ENCODE results near the gene GSE1.

Gene GSE1

DNA sequence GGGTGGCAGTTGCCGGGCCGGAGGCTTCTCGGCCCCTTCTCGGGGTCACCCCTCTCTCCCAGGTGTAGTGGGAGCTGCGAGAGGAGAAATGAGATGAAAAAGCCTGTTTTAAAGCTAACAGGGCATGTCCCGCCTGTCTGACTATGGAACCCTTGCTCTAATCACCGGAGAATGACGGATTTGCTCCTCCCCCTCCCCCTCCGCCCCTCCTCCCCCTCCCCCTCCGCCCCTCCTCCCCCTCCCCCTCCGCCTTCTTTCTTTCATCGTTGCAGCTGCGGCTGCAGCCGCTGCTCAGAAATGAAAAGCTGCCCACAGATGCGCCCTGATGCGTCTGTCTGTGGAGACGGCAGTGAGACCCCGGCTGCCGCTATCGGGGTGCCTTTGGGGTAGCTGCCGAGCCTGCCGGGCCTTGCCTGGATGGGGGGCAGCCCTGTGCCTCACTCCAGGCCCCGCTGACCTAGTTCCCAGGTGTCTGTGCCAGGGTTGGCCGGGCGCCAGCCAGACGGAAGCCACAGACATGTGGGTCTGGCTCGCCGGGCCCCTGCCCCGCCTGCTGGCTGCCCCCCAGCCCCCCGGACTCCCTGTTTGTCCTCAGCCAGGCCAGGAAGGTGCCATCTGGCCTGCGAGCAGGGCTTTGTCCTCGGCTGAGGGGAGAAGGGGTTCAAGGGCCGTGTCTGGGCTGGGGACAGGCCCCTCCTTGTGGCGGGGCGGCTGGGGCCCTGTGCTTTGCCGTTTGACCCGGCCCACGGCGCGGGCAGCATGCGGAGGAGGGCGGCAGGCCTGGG, 37.9 kb downstream of the GSE1 start:
- no peak for DNase-seq

DNA sequence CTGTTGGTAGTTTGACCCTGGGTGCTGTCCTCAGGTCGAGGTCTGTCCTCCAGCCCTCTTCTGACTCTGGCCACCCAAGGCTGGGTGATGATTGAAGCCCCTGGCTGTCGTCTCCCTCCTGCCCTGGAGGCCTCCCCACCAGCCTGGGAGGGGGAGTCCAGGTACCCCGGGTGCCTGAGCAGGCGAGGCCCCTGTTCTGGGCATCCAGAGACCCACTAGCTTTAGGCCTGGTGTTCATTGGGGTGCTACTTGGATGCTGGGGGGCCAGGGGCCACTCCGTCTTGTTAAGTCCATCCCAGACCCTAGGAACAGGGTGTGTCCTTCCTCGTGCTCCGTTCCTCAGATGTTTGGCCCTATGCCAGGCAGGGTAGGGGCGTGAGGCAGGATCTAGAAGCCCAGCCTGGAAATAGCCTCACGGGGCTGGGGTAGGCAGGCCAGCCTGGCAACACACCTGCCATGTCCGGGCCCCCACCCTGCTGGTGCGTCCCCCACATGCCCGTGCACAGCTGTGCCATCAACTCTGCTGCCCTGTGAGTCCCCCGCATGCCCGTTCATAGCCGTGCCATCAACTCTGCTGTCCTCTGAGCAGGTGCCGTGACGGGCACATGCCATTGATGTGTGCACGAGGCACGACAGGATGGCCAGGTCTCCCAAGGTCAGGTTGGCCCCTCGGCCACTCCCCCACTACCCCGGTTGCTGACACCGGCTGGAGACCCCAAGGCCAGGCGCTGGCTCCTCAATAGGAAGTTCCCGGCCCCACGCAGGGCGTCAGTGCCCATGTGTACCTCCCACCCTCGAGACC, 38.7 kb downstream of the GSE1 start:
- DNase-seq = no peak

GRCh38 chr16:85652431-85653221, 39.5 kb downstream of the GSE1 start:
- DNase-seq = no peak

DNA sequence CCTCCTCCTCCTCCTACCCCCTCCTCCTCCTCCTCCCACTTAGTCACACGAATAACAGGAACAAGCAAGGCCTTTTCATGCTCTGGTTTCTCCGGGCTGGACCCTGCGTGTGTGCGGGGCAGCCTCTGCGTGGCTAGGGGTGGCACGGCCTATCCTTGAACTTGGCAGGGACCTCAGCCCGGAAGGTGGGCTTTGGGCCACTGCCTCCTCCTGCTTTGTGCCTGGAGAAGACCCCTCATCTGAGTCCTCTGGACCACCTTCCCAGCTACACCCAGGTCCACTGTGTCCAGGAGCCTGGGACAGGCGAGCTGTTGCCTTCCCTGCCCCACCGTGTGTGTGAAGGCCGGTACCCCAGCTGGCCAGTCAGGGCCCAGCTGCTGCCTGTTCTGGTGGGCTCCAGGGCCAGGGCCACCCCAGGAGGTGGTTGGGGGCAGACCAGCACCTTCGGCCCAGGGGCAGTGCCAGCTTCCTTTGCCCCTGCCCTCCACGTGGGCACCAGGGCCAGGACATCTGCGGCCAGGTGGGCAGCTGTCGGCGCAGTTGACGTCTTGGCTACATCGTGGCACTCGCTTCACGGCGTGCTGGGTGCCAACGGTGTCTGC, 40.3 kb downstream of the GSE1 start:
- no peak for DNase-seq

DNA sequence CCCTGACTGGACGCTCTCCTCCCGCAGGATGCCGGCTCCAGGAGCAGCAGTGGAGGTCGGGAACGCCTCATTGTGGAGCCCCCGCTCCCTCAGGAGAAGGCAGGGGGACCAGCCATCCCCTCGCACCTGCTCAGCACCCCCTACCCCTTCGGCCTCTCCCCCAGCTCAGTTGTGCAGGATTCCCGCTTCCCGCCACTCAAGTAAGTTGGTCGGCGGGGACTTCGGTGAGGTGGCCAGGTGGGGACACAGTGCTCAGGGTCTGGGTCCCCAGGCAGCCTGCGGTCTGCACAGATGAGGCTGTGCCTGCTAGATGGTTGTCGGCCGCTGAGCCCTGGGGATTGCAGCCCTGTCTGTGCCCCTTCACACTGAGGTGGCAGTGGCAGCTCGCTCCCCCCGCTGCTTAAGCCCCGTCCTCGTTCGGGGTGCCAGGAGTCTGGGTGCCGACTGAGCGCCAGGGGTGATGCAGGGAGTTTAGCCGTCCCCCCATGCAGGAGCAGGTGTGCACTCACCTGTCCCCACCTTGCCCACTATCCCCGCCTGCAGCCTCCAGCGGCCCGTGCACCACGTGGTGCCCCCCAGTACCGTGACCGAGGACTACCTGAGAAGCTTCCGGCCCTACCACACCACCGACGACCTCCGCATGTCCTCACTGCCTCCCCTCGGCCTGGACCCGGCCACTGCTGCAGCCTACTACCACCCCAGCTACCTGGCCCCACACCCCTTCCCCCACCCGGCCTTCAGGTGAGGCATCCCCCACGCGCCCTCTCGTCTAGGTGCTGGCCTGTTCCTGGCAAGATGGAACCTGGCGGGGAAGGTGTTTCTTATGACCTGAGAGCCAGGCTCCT, 41.4 kb downstream of the GSE1 start:
- DNase-seq = no peak

DNA sequence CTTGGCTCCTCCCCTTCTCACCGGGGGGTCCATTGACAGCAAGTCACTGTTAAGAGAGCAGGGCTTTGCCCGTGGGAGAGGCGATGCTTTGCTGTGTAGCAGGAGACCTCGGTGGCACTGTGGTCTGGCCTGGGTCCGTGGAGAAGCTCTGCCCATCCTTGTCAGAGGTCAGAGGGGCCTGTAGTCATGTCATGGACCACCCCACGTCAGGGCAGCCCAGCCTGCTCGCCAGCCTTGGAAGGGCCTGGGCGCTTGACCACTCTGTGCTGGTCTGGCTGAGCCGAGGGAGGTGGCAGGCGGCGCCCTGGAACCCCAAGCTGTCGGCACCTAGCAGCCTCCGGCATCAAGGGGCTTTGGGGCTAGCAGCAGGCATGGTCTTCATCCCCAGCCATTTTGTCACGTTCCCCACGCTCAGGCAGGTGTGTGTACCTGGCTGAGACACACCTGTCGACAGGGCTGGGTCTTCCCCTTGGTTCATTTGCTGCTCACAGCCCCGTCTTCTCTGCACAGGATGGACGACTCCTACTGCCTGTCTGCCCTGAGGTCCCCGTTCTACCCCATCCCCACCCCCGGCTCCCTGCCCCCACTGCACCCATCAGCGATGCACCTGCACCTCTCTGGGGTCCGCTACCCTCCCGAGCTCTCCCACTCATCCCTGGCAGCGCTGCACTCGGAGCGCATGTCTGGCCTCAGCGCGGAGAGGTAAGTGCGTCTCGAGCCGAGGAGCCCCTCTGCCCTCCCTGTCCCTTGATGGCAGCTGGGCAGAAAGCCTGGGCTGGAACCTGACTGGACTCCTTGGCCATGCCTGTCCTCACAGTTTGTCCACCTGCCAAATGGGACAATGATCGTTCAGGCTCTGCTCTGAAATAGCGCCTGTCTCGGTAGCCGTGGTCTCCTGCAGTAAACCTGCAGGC, 42.4 kb downstream of the GSE1 start:
- no peak for DNase-seq

DNA sequence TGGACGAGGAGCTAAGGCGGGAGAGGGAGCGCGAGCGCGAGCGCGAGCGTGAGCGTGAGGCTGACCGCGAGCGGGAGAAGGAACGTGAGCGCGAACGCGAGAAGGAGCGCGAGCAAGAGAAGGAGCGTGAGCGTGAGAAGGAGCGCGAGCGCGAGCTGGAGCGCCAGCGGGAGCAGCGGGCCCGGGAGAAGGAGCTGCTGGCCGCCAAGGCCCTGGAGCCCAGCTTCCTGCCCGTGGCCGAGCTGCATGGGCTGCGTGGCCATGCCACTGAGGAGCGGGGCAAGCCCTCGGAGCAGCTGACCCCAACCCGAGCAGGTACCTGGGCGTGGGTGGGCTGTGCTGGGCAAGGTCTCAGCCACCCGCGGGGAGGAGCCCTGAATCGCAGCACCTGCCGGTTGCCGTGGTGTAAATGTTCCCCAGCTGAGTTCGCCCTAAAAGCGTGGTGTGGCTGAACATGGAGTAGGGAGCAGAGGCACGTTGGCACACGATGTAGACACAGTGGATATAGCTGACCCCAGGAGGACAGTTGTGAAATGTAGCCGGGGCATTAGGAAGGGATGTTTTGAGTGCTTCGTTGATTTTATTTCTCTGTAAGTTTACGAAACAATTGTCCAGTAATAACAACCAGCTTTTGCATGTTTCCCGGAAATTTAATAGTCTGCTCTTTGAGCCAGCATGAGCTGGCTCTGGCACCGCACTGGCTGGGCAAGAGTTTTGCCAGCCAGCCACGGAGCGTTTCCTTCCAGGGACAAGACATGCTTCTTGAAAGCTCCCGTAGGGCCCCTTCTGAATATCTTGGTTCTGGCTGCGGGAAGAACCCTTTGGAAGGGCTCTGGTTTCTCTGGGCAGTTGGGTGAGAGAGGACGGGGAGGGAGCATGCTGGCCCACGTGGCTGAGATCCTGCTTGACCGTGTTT, 43.5 kb downstream of the GSE1 start:
- DNase-seq = no peak

DNA sequence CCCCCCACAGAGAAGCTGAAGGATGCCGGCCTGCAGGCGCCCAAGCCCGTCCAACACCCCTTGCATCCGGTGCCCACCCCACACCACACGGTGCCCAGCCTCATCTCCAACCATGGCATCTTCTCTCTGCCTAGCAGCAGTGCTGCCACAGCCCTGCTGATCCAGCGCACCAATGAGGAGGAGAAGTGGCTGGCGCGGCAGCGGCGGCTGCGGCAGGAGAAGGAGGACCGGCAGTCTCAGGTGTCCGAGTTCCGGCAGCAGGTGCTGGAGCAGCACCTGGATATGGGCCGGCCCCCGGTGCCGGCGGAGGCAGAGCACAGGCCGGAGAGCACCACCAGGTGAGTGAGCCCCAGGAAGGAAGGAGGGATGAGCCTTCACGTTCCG, 44.1 kb downstream of the GSE1 start:
- no peak for DNase-seq

GRCh38 chr16:85657996-85658395, 44.9 kb downstream of the GSE1 start:
- DNase-seq = no peak

- no peak for DNase-seq
Observed at GRCh38 chr16:85658504-85659326, 45.6 kb downstream of the GSE1 start.

GRCh38 chr16:85659336-85659735, 46.2 kb downstream of the GSE1 start:
- no peak for DNase-seq

DNA sequence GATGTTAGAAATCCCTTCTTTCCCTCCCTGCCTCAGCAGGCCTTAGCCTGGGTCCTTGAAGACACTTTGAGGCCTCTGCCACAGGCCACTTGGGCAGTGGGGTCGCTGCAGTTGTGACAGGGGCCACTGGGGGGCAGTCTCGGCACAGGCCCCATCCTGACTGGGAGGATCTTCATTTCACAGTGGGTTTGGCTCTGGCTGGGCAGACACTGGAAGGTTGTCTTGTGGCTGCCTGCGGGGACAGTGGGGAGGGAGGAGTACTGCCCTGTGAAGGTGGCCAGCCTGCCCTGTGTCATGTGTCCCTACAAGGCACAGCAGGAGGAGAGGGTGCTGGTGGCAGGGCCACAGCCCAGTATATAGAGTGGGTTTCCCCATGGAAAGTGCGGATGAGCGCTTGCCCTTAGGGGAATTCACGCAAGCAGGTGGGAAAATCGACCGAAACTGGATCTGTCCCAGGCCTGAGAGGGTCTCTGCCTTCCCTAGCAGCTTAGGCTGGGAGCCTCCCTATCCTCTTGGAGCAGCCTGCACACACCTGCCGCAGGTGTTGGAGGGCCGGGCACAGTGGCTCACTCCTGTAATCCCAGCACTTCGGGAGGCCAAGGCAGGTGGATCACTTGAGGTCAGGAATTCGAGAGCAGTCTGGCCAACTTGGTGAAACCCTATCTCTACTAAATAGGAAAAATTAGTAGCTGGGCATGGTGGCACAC, 46.8 kb downstream of the GSE1 start:
- peak; percentile 48 for DNase-seq

- no peak for DNase-seq
Observed at GRCh38 chr16:85660843-85661739, 48.0 kb downstream of the GSE1 start.

- no peak for DNase-seq
Observed at GRCh38 chr16:85661740-85662481, 48.8 kb downstream of the GSE1 start.

DNA sequence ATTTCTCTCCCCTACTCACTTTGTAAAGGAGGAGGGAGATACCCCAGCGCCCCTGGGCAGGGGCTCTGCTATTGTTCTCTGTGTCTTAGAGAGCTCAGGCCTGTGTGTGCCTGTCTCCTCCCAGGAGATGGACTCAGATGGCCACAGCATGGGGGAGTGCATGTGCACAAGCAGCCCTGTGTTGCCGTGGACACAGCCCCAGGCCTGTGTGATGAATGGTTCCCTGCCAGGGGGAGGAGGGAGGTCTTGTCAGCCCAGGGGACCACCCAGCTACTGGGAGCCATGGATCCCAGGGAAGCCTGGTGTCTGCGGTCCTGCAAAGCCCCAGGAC, 49.3 kb downstream of the GSE1 start:
- DNase-seq = no peak

DNA sequence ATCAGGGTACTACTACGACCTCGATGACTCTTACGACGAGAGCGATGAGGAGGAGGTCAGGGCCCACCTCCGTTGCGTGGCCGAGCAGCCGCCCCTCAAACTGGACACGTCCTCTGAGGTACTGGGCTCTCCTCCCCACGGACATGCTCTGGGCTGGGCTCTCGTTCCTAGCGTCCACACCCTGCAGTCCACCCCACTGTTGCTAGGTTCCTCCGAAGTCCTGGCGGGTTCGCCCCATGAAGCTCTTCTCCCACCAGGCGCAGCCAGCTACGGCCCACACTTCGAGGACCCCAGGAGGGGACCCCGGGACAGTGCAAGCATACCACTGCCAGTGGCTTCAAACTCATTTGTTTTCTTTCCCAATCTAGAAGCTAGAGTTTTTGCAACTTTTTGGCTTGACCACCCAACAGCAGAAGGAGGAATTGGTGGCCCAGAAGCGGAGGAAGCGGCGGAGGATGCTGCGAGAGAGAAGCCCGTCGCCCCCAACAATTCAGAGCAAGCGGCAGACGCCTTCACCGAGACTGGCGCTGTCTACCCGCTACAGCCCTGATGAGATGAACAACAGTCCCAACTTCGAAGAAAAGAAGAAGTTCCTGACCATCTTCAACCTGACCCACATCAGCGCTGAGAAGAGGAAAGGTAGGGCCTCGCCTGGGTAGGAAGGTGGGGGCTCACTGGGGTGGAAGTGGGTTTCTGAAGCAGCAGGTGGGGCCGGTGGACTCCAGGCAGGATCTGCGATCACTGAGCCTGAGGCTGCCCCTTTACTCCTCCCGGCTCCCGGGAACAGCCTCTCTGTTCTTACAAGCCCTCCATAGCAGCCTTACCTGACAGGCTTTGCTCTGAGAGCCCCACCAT, 50.1 kb downstream of the GSE1 start:
- DNase-seq = no peak

All from CD4-positive, alpha-beta T cell treated with Interleukin-4 for 4 hours (primary cell).